SU-DHL-6 (cell line): ENCODE results near the gene APOBEC3G.
A peak's percentile ranks its signal among the peaks of the same experiment; 100 is the strongest.
"Not testable (repeated sequence)": the region's sequence is repeated elsewhere in the genome, so short reads cannot be mapped to it uniquely, and the experiment has no call there.

ENCODE experiments used
- H2AFZ ChIP-seq: fragments of 200-600 bp; sonication (generic); 2 replicates; pipeline ENCODE4 v1.6.1; 2014; ENCODE audit warnings: low read depth, mild to moderate bottlenecking, moderate library complexity, mixed read lengths, antibody characterized with exemption, low read length; ENCODE audit not compliant: severe bottlenecking
- H3F3A ChIP-seq: fragments of 200-600 bp; shearing (Covaris generic); 2 replicates; pipeline ENCODE4 v1.6.0; 2016; ENCODE audit warnings: antibody characterized with exemption, mild to moderate bottlenecking; ENCODE audit not compliant: insufficient read depth
- H3K27ac ChIP-seq: fragments of 200-600 bp; sonication (generic); 2 replicates; pipeline ENCODE4 v1.5.1; 2016; ENCODE audit warnings: low read depth, mild to moderate bottlenecking, low read length, moderate library complexity, mixed read lengths
- H3K27me3 ChIP-seq: fragments of 200-600 bp; sonication (generic), shearing (Covaris generic); 2 replicates; pipeline ENCODE4 v1.6.0; 2014; ENCODE audit warnings: mild to moderate bottlenecking, low read length
- H3K36me3 ChIP-seq: fragments of 200-600 bp; sonication (generic); 2 replicates; pipeline ENCODE4 v1.6.1; 2014; ENCODE audit warnings: mild to moderate bottlenecking, low read length, mixed read lengths
- H3K4me2 ChIP-seq: fragments of 300-600, 200-600 bp; shearing (Covaris generic), sonication (generic); 2 replicates; pipeline ENCODE4 v1.6.0; 2014; ENCODE audit warnings: low read length, low read depth, mild to moderate bottlenecking; ENCODE audit not compliant: poor library complexity, severe bottlenecking
- H3K4me3 ChIP-seq: fragments of 200-600 bp; sonication (generic); 2 replicates; pipeline ENCODE4 v1.5.1; 2014; ENCODE audit warnings: antibody characterized with exemption, low read length, mild to moderate bottlenecking, mixed read lengths; ENCODE audit not compliant: insufficient read depth, poor library complexity, severe bottlenecking
- H3K79me2 ChIP-seq: fragments of 200-600 bp; sonication (generic); 2 replicates; pipeline ENCODE4 v1.6.1; 2014; ENCODE audit warnings: mild to moderate bottlenecking, low read length, moderate library complexity; ENCODE audit not compliant: insufficient read depth
- H3K9ac ChIP-seq: fragments of 200-600 bp; sonication (generic); 2 replicates; pipeline ENCODE4 v1.7.0; 2014; ENCODE audit warnings: mild to moderate bottlenecking, low read length
- H3K9me2 ChIP-seq: fragments of 200-600 bp; sonication (generic); replicated peaks from 2 replicates; pipeline ENCODE4 v1.6.1; 2014; ENCODE audit warnings: low read length; ENCODE audit not compliant: insufficient read depth
- H3K9me3 ChIP-seq: fragments of 200-600 bp; sonication (generic); 2 replicates; pipeline ENCODE4 v1.6.1; 2014; ENCODE audit warnings: low read length, mixed read lengths; ENCODE audit not compliant: insufficient read depth
- H4K20me1 ChIP-seq: fragments of 200-600 bp; sonication (generic); 2 replicates; pipeline ENCODE4 v1.6.1; 2014; ENCODE audit warnings: low read depth, mild to moderate bottlenecking, antibody characterized with exemption, low read length, moderate library complexity, mixed read lengths
- EZH2phosphoT487 ChIP-seq: fragments of 200-600 bp; sonication (generic), shearing (Covaris generic); conservative IDR thresholded peaks from 2 replicates; pipeline ENCODE4 v1.6.1; 2018; ENCODE audit warnings: mild to moderate bottlenecking, antibody characterized with exemption, low read length, moderate library complexity, mixed read lengths
- TF ChIP-seq, protein P1 (sequence below): fragments of 200-600 bp; sonication (generic); IDR thresholded peaks from one replicate; pipeline ENCODE4 v1.5.1; 2017; ENCODE audit warnings: antibody characterized with exemption, mild to moderate bottlenecking, low read length, moderate library complexity; ENCODE audit not compliant: insufficient read depth, poor library complexity, severe bottlenecking

Gene APOBEC3G

DNA sequence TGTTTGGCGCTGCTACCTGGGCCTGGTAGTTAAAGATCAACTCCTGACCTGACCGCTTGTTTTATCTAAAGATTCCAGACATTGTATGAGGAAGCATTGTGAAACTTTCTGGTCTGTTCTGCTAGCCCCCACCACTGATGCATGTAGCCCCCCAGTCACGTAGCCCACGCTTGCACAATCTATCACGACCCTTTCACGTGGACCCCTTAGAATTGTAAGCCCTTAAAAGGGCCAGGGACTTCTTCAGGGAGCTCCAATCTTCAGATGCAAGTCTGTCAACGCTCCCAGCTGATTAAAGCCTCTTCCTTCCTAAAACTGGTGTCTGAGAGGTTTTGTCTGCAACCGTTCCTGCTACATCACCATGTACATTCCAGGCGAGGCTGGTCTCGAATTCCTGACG is 21.4 kb upstream of the APOBEC3G start:
- TF ChIP-seq, protein P1, sequence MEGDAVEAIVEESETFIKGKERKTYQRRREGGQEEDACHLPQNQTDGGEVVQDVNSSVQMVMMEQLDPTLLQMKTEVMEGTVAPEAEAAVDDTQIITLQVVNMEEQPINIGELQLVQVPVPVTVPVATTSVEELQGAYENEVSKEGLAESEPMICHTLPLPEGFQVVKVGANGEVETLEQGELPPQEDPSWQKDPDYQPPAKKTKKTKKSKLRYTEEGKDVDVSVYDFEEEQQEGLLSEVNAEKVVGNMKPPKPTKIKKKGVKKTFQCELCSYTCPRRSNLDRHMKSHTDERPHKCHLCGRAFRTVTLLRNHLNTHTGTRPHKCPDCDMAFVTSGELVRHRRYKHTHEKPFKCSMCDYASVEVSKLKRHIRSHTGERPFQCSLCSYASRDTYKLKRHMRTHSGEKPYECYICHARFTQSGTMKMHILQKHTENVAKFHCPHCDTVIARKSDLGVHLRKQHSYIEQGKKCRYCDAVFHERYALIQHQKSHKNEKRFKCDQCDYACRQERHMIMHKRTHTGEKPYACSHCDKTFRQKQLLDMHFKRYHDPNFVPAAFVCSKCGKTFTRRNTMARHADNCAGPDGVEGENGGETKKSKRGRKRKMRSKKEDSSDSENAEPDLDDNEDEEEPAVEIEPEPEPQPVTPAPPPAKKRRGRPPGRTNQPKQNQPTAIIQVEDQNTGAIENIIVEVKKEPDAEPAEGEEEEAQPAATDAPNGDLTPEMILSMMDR: no peak
- TF ChIP-seq EZH2phosphoT487: no peak
- H3K27ac ChIP-seq: no peak overlapping the region

DNA sequence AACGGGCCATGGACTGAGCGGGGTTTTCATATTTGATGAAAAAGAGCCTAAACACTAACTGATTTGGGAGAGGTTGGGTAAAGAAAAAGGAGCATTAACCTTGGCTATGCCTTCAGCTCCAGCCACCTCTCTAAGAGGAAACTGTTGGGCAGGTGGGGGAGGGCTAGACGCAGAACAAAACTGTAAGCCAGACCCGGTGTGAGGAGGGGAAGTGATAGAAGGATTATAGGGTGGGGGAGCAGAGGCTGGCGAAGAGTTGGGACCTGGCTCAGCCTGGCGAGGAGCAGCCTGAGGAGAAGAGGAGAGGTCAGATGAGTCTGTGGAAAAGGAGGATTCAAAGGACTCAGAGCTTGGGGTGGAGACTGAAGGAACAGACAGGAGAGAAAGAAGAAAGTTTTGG is 15.8 kb upstream of the APOBEC3G start:
- peaks cover 24% of the 10 kb centered on the region for H3F3A ChIP-seq
- H3K27ac ChIP-seq: 0 out of 2 replicates have a peak overlapping the region, but pooled peaks have one; percentile 26
- not testable (repeated sequence) for H3K9me2 ChIP-seq, H3K4me2 ChIP-seq, H3K79me2 ChIP-seq, H3K4me3 ChIP-seq, H4K20me1 ChIP-seq, H3K27me3 ChIP-seq, H3K36me3 ChIP-seq, H3K9me3 ChIP-seq, H2AFZ ChIP-seq
- peak overlapping the region; percentile 21; the same call in 1 of the 2 replicates for H3K9ac ChIP-seq

More for the DNA sequence above, 21.4 kb upstream of the APOBEC3G start:
- no peaks in the 10 kb centered on the region for H3K9me3 ChIP-seq
- H4K20me1 ChIP-seq: no peaks in the 10 kb centered on the region
- H3F3A ChIP-seq: no peaks in the 10 kb centered on the region; the same call in 1 of the 2 replicates
- H3K9ac ChIP-seq: no peak overlapping the region
- no peaks in the 10 kb centered on the region for H3K36me3 ChIP-seq
- no peak overlapping the region for H3K4me3 ChIP-seq
- H3K4me2 ChIP-seq: no peak overlapping the region
- no peak overlapping the region for H2AFZ ChIP-seq
- no peaks in the 10 kb centered on the region for H3K79me2 ChIP-seq
- no peaks in the 10 kb centered on the region for H3K27me3 ChIP-seq
- no peaks in the 10 kb centered on the region for H3K9me2 ChIP-seq

DNA sequence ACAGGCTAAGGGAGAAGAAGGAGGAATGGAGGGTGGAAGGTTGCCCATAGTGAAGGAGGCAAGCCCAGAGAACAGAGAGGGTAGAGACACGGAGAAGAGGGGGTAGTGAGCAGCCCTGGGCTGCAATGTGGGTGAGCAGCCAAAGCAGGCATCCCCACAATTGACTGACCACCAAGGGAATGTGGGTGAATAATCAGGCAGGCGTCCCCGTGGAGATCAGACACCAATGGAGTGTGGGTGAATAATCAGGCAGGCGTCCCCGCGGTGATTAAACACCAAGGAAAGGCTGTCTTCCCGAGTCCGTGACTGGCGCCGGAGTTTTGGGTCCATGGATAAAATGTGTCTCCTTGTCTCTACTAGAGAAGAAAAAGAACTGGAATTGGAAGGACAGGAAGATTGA is 15.1 kb upstream of the APOBEC3G start:
- not testable (repeated sequence) for H4K20me1 ChIP-seq, H3K27me3 ChIP-seq, H3K9me3 ChIP-seq, H2AFZ ChIP-seq, H3K79me2 ChIP-seq, H3K9ac ChIP-seq, H3K4me2 ChIP-seq, H3K4me3 ChIP-seq, H3K9me2 ChIP-seq, H3K36me3 ChIP-seq
- Histone ChIP-seq H3K27ac (0 out of 2 replicates have a peak overlapping the region, but pooled peaks have one; percentile 26), H3F3A (peaks cover 31% of the 10 kb centered on the region)

DNA sequence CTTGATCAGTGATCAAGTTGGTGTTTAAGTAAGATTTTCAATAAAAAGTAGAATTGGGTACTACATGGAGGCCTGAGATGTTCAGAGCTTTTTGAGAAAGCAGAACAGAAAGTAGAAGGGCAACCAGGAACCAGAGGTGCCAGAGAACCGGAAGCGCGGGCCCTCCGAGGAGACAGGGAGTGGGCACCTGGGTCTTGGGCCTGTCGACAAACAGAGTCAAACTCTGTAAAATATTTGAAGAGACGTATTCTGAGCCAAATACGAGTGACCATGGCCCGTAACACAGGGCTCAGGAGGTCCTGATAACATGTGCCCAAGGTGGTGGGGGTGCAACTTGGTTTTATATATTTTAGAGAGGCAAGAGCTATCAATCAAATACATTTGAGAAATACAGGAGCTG is 13.2 kb upstream of the APOBEC3G start:
- H2AFZ ChIP-seq, H3K36me3 ChIP-seq, H4K20me1 ChIP-seq, H3K9me3 ChIP-seq, H3K27me3 ChIP-seq, H3K9me2 ChIP-seq, H3K4me3 ChIP-seq: not testable (repeated sequence)
- peak overlapping the region; percentile 32 for H3K4me2 ChIP-seq
- peaks cover 19% of the 10 kb centered on the region for H3K79me2 ChIP-seq
- peak overlapping the region; percentile 99 for H3K27ac ChIP-seq
- peaks cover 50% of the 10 kb centered on the region for H3F3A ChIP-seq
- H3K9ac ChIP-seq: peak overlapping the region; percentile 36

DNA sequence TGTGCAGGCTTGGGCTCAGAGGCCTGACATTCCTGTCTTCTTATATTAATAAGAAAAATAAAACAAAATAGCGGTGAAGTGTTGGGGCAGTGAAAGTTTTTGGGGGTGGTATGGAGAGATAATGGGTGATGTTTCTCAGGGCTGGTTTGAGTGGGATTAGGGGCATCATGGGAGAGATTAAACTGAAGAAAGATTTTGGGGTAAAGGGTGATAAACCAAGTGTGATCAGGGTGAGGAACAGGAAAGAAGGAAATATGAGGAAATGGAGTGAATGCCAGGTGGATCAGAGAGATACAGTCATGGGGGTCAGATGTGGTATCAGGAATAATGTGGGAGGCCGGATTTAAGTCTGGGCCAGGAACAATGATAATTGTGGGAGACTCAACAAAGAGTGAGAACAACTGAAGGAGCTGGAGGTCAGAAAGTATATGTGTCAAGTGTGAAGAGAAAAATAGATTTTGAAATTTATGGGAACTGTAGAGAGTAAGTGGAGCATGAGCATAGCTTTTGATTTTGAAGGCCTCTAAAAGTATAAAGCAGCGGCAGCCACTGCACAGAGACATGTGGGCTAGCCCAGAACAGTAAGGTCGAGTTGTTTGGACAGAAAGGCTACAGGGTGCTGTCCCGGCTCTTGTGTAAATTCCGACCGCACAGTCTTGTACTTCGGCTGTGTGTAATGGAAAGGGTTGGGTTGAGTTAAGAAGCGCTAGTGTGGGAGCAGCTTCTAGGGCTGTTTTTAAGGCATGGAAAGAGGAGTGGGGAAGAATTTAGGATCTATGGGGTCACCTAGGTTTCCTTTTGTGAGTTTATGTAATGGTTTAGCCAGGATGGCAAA is 10.4 kb upstream of the APOBEC3G start:
- Histone ChIP-seq H3K4me2 (peak overlapping the region; percentile 79), H3K27ac (peak overlapping the region; percentile 99), H3K9ac (peak overlapping the region; percentile 74), H3K79me2 (peaks cover 19% of the 10 kb centered on the region), H3K4me3 (peak overlapping the region; percentile 53), H3F3A (peaks cover 77% of the 10 kb centered on the region)
- not testable (repeated sequence) for H2AFZ ChIP-seq, H4K20me1 ChIP-seq, H3K9me3 ChIP-seq, H3K36me3 ChIP-seq, H3K27me3 ChIP-seq, H3K9me2 ChIP-seq
